ENCODE measurements around the gene BPIFA1.

The BPIFA1 gene

GRCh38 chr20:33235696-33236095 is at the start of gene BPIFA1:
TSS of gene BPIFA1 (plus strand) at chr20:33235996. CDS start at chr20:33237712, 1,716 bp downstream.
- no peak for DNase-seq

GRCh38 chr20:33187491-33187890 is 48.3 kb upstream of the BPIFA1 start:
- DNase-seq = no peak

- no peak for DNase-seq
Observed at GRCh38 chr20:33188421-33188820, 47.4 kb upstream of the BPIFA1 start.

- DNase-seq = no peak
Observed at GRCh38 chr20:33191484-33191883, 44.3 kb upstream of the BPIFA1 start.

GRCh38 chr20:33191955-33192354 is 43.8 kb upstream of the BPIFA1 start:
- DNase-seq = no peak

- DNase-seq = no peak
Observed at GRCh38 chr20:33192912-33193501, 42.8 kb upstream of the BPIFA1 start.

- DNase-seq = no peak
Observed at GRCh38 chr20:33199026-33199425, 36.8 kb upstream of the BPIFA1 start.

- no peak for DNase-seq
Observed at GRCh38 chr20:33202451-33202850, 33.3 kb upstream of the BPIFA1 start.

GRCh38 chr20:33203444-33203843 is 32.4 kb upstream of the BPIFA1 start:
- DNase-seq = no peak

GRCh38 chr20:33209789-33210188 is 26.0 kb upstream of the BPIFA1 start:
- DNase-seq = peak; percentile 12 to 24

GRCh38 chr20:33210371-33210770 is 25.4 kb upstream of the BPIFA1 start:
- DNase-seq = no peak

GRCh38 chr20:33211817-33212424 is 23.9 kb upstream of the BPIFA1 start:
- DNase-seq = peak in 1 of 2 donors; percentile 3

- DNase-seq = no peak
Observed at GRCh38 chr20:33217052-33217451, 18.7 kb upstream of the BPIFA1 start, which contains the start of gene BPIFA3. TSS of gene BPIFA3 (plus strand) at chr20:33217352. CDS start at chr20:33217537, 185 bp downstream.

GRCh38 chr20:33224399-33224798 is 11.4 kb upstream of the BPIFA1 start:
- DNase-seq = no peak

GRCh38 chr20:33229843-33230242 is 6.0 kb upstream of the BPIFA1 start:
- DNase-seq = no peak

GRCh38 chr20:33231237-33231636 is 4.6 kb upstream of the BPIFA1 start:
- DNase-seq = no peak

GRCh38 chr20:33232486-33233072 is 3.2 kb upstream of the BPIFA1 start:
- no peak for DNase-seq

- DNase-seq = no peak
Observed at GRCh38 chr20:33233129-33233774, 2.5 kb upstream of the BPIFA1 start.

- no peak for DNase-seq
Observed at GRCh38 chr20:33234050-33234449, 1.7 kb upstream of the BPIFA1 start.

GRCh38 chr20:33236351-33236750 is 555 bp downstream of the BPIFA1 start:
- no peak for DNase-seq

- no peak for DNase-seq
Observed at GRCh38 chr20:33237989-33238388, 2.2 kb downstream of the BPIFA1 start.

- DNase-seq = no peak
Observed at GRCh38 chr20:33239418-33239817, 3.6 kb downstream of the BPIFA1 start.

GRCh38 chr20:33239979-33240736 is 4.4 kb downstream of the BPIFA1 start:
- DNase-seq = no peak
